HL-60 (cell line): Measurements from ENCODE around the gene TNKS1BP1.

Experiments
- CTCF ChIP-seq: IDR thresholded peaks from one replicate; pipeline ENCODE4 v1.5.1; 2011; ENCODE audit warnings: low read length, control low read depth, inconsistent platforms; ENCODE audit not compliant: insufficient read depth
- REST ChIP-seq: IDR thresholded peaks from 2 replicates; pipeline ENCODE4 v1.6.1; 2012; ENCODE audit warnings: low read depth; ENCODE audit not compliant: insufficient replicate concordance
- SPI1 ChIP-seq: IDR thresholded peaks from 2 replicates; pipeline ENCODE4 v1.6.1; 2012; ENCODE audit warnings: low read depth, mild to moderate bottlenecking, borderline replicate concordance

DNA sequence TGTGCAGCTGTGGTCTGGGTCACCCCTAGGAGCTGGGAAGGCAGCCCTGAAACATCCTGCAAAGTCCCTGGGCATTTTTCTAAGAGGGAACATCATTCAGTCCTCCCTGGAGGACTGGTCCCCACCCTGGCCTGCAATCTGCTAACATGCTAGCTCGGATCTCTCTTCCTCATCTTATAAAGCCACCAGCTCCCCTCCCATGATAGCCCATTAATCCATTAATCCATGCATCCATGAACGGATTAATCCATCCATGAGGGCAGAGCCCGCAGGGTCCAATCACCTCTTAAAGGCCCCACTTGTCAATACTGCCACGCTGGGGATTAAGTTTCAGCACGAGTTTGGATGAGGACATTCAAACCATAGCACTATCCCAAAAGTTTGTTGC lies 44.1 kb upstream of the TNKS1BP1 start:
- TF ChIP-seq CTCF (no peak), SPI1 (no peak), REST (no peak)
